ENCODE data around the gene CCDC137. TPM values are rescaled to one million over a fixed set of nuclear protein-coding genes. Genes with fewer than 3 reads are reported as not detected.

CCDC137 gene
- total and polyA plus RNA-seq, 2 of the 13 experiments (the other 11 are each of a cell fraction or from before 2014, with no cell fraction given), result 14.6 to 39.1 TPM

DNA sequence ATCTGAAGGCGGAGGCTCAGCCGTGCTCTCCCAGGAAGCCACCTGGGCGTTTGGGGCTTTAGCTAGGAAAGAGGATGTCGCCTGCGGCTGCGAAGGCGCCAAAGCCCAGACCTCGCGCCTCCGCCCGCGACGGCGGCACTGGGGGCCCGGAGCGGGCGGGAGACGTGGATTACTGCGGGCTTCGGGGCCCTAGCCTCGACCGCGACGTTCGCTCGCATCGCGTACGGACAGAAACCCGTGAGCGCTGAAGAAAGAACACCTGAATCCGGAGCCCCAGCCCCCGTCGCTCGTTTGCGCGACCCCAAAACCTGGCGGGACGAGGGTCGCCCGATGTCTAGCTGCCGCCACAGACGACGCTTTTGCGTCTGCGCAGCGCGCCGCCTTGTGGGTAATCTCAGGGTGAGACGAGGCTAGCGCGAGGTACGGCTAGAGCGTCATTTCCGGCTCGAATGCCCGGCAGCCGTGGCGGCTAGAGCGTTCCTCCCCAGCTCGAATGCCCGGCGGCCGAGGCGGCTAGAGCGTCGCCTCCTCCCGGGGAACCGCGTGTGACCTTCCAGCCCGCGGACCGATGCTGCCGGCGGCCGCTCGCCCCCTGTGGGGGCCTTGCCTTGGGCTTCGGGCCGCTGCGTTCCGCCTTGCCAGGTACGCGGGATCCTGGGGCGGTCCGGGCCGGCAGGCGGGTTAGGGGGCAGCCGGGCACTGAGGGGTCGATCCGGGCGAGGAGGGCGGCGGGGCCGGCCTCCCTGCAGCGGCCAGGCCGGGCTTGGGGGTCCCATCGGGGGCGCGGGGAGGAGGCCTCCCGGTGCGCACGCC, 36.6 kb downstream of the CCDC137 start, which contains the start of gene MRPL12 (continued):
- TF ChIP-seq MTF1 (CRISPR knock-in tag; IDR thresholded peaks at IDR 0.05), result peak; percentile 83
- TF ChIP-seq SALL2 (CRISPR knock-in tag; IDR thresholded peaks at IDR 0.05), result peak; percentile 96
- TF ChIP-seq STAT5B (CRISPR knock-in tag; IDR thresholded peaks at IDR 0.05), result peak; percentile 96
- TF ChIP-seq SKI (IDR thresholded peaks at IDR 0.05; ENCODE audit: partially characterized antibody), result peak; percentile 78
- TF ChIP-seq, protein P1, sequence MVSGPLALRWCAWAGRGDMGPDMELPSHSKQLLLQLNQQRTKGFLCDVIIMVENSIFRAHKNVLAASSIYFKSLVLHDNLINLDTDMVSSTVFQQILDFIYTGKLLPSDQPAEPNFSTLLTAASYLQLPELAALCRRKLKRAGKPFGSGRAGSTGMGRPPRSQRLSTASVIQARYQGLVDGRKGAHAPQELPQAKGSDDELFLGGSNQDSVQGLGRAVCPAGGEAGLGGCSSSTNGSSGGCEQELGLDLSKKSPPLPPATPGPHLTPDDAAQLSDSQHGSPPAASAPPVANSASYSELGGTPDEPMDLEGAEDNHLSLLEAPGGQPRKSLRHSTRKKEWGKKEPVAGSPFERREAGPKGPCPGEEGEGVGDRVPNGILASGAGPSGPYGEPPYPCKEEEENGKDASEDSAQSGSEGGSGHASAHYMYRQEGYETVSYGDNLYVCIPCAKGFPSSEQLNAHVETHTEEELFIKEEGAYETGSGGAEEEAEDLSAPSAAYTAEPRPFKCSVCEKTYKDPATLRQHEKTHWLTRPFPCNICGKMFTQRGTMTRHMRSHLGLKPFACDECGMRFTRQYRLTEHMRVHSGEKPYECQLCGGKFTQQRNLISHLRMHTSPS (CRISPR knock-in tag; IDR thresholded peaks at IDR 0.05; ENCODE audit: low read depth), result peak; percentile 64
- TF ChIP-seq, protein P2, sequence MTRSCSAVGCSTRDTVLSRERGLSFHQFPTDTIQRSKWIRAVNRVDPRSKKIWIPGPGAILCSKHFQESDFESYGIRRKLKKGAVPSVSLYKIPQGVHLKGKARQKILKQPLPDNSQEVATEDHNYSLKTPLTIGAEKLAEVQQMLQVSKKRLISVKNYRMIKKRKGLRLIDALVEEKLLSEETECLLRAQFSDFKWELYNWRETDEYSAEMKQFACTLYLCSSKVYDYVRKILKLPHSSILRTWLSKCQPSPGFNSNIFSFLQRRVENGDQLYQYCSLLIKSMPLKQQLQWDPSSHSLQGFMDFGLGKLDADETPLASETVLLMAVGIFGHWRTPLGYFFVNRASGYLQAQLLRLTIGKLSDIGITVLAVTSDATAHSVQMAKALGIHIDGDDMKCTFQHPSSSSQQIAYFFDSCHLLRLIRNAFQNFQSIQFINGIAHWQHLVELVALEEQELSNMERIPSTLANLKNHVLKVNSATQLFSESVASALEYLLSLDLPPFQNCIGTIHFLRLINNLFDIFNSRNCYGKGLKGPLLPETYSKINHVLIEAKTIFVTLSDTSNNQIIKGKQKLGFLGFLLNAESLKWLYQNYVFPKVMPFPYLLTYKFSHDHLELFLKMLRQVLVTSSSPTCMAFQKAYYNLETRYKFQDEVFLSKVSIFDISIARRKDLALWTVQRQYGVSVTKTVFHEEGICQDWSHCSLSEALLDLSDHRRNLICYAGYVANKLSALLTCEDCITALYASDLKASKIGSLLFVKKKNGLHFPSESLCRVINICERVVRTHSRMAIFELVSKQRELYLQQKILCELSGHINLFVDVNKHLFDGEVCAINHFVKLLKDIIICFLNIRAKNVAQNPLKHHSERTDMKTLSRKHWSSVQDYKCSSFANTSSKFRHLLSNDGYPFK (CRISPR knock-in tag; IDR thresholded peaks at IDR 0.05; ENCODE audit: borderline replicate concordance), result peak; percentile 92
- TF ChIP-seq RBAK (CRISPR knock-in tag; IDR thresholded peaks at IDR 0.05), result no peak
- peak; percentile 91 for TF ChIP-seq ZNF546 (CRISPR knock-in tag; conservative IDR thresholded peaks at IDR 0.05)
- TF ChIP-seq KLF13 (CRISPR knock-in tag; IDR thresholded peaks at IDR 0.05), result no peak
- TF ChIP-seq ZNF274 (CRISPR knock-in tag; IDR thresholded peaks at IDR 0.05), result peak; percentile 88; the same call in 1 of the 2 replicates
- TF ChIP-seq, protein P3, sequence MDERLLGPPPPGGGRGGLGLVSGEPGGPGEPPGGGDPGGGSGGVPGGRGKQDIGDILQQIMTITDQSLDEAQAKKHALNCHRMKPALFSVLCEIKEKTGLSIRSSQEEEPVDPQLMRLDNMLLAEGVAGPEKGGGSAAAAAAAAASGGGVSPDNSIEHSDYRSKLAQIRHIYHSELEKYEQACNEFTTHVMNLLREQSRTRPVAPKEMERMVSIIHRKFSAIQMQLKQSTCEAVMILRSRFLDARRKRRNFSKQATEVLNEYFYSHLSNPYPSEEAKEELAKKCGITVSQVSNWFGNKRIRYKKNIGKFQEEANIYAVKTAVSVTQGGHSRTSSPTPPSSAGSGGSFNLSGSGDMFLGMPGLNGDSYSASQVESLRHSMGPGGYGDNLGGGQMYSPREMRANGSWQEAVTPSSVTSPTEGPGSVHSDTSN (CRISPR knock-in tag; IDR thresholded peaks at IDR 0.05), result no peak
- TF ChIP-seq RARG (CRISPR knock-in tag; IDR thresholded peaks at IDR 0.05; ENCODE audit: low read depth), result peak; percentile 96
- TF ChIP-seq, protein P4, sequence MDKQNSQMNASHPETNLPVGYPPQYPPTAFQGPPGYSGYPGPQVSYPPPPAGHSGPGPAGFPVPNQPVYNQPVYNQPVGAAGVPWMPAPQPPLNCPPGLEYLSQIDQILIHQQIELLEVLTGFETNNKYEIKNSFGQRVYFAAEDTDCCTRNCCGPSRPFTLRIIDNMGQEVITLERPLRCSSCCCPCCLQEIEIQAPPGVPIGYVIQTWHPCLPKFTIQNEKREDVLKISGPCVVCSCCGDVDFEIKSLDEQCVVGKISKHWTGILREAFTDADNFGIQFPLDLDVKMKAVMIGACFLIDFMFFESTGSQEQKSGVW (CRISPR knock-in tag; IDR thresholded peaks at IDR 0.05; ENCODE audit: borderline replicate concordance), result 0 out of 2 replicates have a peak, but pooled peaks have one; percentile 14
- TF ChIP-seq PCBP1 (IDR thresholded peaks at IDR 0.05; ENCODE audit: borderline replicate concordance, low read depth, low read length), result 0 out of 2 replicates have a peak, but pooled peaks have one; percentile 50
- TF ChIP-seq HES4 (CRISPR knock-in tag; IDR thresholded peaks at IDR 0.05; ENCODE audit: borderline replicate concordance), result peak; percentile 90; the same call in 1 of the 2 replicates
- TF ChIP-seq, protein P5, sequence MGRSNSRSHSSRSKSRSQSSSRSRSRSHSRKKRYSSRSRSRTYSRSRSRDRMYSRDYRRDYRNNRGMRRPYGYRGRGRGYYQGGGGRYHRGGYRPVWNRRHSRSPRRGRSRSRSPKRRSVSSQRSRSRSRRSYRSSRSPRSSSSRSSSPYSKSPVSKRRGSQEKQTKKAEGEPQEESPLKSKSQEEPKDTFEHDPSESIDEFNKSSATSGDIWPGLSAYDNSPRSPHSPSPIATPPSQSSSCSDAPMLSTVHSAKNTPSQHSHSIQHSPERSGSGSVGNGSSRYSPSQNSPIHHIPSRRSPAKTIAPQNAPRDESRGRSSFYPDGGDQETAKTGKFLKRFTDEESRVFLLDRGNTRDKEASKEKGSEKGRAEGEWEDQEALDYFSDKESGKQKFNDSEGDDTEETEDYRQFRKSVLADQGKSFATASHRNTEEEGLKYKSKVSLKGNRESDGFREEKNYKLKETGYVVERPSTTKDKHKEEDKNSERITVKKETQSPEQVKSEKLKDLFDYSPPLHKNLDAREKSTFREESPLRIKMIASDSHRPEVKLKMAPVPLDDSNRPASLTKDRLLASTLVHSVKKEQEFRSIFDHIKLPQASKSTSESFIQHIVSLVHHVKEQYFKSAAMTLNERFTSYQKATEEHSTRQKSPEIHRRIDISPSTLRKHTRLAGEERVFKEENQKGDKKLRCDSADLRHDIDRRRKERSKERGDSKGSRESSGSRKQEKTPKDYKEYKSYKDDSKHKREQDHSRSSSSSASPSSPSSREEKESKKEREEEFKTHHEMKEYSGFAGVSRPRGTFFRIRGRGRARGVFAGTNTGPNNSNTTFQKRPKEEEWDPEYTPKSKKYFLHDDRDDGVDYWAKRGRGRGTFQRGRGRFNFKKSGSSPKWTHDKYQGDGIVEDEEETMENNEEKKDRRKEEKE (IDR thresholded peaks at IDR 0.05), result no peak
- TF ChIP-seq ZBTB1 (CRISPR knock-in tag; IDR thresholded peaks at IDR 0.05; ENCODE audit: borderline replicate concordance), result no peak
- TF ChIP-seq ZNF382 (CRISPR knock-in tag; IDR thresholded peaks at IDR 0.05; ENCODE audit: borderline replicate concordance), result no peak
- TF ChIP-seq SAP130 (CRISPR knock-in tag; IDR thresholded peaks at IDR 0.05; ENCODE audit: low read depth), result peak; percentile 99
- TF ChIP-seq RAD51 (IDR thresholded peaks at IDR 0.05; ENCODE audit: borderline replicate concordance), result no peak
